Measurements from ENCODE around the gene AAGAB. TPM values are rescaled to one million over a fixed set of nuclear protein-coding genes. Genes with fewer than 3 reads are reported as not detected.

Gene AAGAB
- total RNA-seq, 1 experiment from 2014 or later: 59.1 TPM

DNA sequence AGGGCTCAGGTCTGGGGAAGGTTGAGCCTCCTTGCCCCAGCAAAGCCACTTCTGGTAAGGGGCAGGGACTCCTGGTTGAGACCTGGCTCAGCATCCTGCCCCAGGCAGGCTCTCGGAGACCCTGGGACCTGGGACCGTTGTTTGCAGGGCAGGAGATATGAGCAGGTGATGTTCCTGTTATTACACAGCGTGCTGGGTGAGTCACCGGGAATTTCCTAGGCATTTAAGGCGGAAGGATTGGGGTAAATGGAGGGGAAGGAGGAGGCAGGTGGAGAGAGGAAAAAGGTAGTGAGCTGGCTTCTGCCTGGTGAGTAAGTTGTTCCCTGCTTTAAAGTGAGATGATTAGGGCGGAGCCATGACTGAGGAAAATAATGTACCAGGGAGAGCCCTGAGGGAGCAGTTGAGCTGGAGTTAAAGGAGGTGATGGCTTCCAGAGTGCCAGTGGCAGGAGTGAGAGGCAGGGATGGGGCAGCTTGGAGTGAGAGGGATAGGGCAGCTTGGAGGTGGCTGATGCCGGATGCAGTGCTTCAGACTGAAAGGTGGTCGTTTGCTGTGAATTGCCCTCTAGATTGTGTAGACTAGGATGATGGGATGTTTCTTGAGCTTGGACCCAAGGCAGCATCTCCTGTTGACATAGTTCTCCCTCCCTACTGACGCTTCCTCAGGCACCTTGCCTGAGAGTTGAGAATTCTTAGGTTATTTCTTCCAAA, 79.4 kb downstream of the AAGAB start:
- no peak overlapping the region for H3K27ac ChIP-seq
- no peaks in the 10 kb centered on the region for H3K27me3 ChIP-seq (replicated peaks)
- peaks cover 47% of the 10 kb centered on the region for H3K4me1 ChIP-seq (replicated peaks)
- no peak for DNase-seq (ENCODE audit: low read depth in 1 of 2, low spot score in 2 of 2)
- no peak overlapping the region for H3K4me3 ChIP-seq
- H3K36me3 ChIP-seq: peaks cover 83% of the 10 kb centered on the region
- no peaks in the 10 kb centered on the region for H3K9me3 ChIP-seq (replicated peaks)

DNA sequence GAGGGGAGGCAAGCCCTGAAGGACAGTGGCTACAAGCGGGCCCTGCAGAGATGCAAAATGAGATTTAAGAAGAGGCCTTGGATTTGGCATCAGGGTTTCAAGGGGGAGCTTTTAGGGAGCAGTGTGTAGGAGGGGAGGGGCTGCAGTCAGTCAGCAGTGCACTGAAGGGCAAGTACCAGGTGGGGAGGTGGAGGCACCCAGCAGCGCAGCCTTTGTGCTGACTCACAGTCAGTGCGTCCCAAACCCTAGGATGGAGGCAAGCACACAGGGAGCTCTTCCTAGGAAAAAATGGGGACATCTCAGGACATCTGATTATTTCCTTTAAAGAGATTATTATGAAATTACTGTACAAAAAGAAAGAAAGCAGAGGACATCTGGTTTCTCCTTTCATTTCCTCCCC, 80.0 kb downstream of the AAGAB start:
- no peak overlapping the region for H3K27ac ChIP-seq
- H3K4me3 ChIP-seq: no peak overlapping the region
- no peak for DNase-seq (ENCODE audit: low read depth in 1 of 2, low spot score in 2 of 2)
- H3K9me3 ChIP-seq (replicated peaks): no peaks in the 10 kb centered on the region
- peaks cover 41% of the 10 kb centered on the region for H3K4me1 ChIP-seq (replicated peaks)
- no peaks in the 10 kb centered on the region for H3K27me3 ChIP-seq (replicated peaks)
- peaks cover 82% of the 10 kb centered on the region for H3K36me3 ChIP-seq

DNA sequence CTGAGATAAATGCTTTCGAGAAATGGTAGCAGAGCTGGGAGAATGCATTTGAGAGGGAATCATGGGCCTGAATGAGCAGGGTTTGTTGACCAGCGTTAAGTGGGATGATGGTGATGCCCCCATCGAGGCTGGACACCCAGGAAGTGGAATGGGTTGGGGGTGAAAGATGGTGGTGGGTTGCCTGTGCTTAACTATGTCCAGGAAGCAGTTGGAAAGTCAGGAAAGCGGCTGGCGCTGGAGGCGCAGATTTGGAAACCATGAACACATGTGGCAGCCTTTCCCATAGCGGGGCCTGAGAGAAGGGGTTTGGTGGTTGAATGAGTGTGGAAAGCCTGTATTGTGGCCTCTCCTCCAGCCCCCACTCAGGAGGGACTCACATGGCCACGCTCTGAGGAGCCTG, 80.7 kb downstream of the AAGAB start:
- peaks cover 35% of the 10 kb centered on the region for H3K4me1 ChIP-seq (replicated peaks)
- no peaks in the 10 kb centered on the region for H3K27me3 ChIP-seq (replicated peaks)
- no peak overlapping the region for H3K4me3 ChIP-seq
- H3K9me3 ChIP-seq (replicated peaks): no peaks in the 10 kb centered on the region
- peaks cover 81% of the 10 kb centered on the region for H3K36me3 ChIP-seq
- no peak for DNase-seq (ENCODE audit: low read depth in 1 of 2, low spot score in 2 of 2)
- no peak overlapping the region for H3K27ac ChIP-seq

DNA sequence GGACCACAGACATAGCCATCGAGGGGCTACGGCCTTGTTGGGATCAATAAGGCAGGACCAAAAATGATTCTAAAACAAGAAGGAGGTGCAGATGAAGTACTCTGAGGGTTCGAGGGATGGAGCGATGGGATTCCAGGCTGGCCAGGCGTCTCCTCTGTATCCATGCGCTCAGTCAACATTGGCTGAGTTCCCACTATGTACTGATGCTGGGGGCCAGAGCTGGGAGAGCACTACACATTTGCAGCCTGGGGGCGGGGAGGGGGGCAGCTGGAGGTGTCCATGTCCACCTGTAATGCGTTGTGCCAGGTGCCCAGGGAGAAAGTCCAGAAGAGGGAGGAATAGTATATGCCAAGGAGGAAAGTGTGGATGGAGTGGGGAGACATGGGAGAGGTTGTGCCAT, 81.5 kb downstream of the AAGAB start:
- peaks cover 88% of the 10 kb centered on the region for H3K36me3 ChIP-seq
- no peaks in the 10 kb centered on the region for H3K27me3 ChIP-seq (replicated peaks)
- peaks cover 27% of the 10 kb centered on the region for H3K4me1 ChIP-seq (replicated peaks)

DNA sequence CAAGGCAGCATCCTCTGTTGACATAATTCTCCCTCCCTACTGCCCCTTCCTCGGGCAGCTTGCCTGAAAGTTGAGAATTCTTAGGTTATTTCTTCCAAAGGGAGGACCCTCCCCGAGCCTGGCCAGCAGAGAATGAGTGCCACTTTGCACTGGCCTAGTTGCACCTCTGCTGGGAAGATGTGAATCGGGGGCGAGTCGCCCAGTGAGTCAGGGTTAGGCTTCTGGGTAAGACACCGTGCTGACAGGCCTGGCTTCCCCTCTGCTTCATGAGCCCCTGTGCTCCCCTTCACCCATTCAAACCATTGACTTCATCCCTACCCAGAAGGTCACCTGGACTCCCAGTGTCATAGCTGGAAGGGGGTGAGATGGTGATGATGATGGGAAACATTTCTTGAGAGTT, 82.3 kb downstream of the AAGAB start:
- Histone ChIP-seq H3K4me1 (replicated peaks) (peaks cover 19% of the 10 kb centered on the region), H3K4me3 (no peak overlapping the region), H3K36me3 (peaks cover 94% of the 10 kb centered on the region), H3K9me3 (replicated peaks) (no peaks in the 10 kb centered on the region), H3K27me3 (replicated peaks) (no peaks in the 10 kb centered on the region), H3K27ac (no peak overlapping the region)
- no peak for DNase-seq (ENCODE audit: low read depth in 1 of 2, low spot score in 2 of 2)

More for the DNA sequence above, 81.5 kb downstream of the AAGAB start:
- Histone ChIP-seq H3K4me3 (no peak overlapping the region), H3K27ac (no peak overlapping the region), H3K9me3 (replicated peaks) (no peaks in the 10 kb centered on the region)
- no peak for DNase-seq (ENCODE audit: low read depth in 1 of 2, low spot score in 2 of 2)

DNA sequence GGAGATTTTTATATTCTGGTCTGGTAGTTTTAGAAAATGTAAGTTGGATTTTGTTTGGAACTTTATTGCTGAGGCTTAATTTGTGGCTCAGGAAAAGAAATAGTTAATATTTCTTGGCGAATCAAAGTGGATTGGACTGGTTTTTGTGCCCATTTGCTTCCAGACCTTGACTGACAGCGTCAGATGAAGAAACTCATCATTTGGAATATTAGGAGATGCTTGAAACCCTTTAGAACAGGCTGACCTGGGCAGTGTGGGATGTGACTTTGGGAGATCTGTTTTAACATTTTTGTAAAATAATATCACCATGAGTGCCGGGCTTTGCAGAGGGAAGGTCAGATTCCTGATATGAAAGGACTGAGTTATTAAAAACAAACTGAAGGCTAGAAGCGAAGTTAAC, 83.0 kb downstream of the AAGAB start:
- H3K27ac ChIP-seq: no peak overlapping the region
- no peaks in the 10 kb centered on the region for H3K27me3 ChIP-seq (replicated peaks)
- DNase-seq (ENCODE audit: low read depth in 1 of 2, low spot score in 2 of 2): no peak
- peaks cover 95% of the 10 kb centered on the region for H3K36me3 ChIP-seq
- no peak overlapping the region for H3K4me3 ChIP-seq
- H3K9me3 ChIP-seq (replicated peaks): no peaks in the 10 kb centered on the region
- H3K4me1 ChIP-seq (replicated peaks): peaks cover 14% of the 10 kb centered on the region

DNA sequence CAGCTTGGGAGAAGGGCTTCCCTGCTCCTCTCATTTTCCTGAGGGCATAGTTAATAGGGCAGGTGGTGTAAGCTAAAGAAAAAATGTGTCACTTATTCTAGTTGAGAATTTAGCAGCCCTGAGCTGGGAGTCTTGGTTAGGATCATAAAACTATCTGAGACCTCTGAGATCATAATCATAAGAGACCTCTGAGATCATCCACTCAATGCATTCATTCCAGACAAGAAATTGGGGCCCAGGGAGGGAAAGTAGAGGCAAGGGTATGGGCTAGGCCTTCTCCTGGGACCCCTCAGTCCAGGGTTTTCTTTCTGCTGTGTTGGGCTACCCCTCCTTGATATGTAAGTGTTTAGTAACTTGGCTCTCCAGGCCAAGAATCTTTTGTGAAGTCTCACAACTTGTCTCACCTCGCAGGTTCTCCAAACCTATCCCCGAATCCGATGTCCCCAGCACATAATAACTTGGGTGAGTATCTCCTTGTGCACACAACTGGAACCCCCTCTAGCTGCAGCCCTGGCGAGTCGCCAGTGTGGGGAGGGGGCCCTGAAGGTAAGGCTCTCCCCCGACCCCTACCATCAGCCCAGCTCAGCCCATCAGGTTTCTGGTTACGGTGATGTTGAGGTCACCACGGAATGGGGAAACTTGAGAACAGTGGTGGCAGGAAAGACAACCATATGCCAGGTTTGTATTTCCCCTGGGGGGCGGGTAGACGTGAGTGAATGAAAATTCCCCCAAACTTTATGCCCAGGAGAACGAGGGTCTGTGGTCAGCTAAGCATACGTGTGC, 84.1 kb downstream of the AAGAB start:
- Histone ChIP-seq H3K4me3 (no peak overlapping the region), H3K9me3 (replicated peaks) (no peaks in the 10 kb centered on the region), H3K27me3 (replicated peaks) (no peaks in the 10 kb centered on the region), H3K4me1 (replicated peaks) (peaks cover 10% of the 10 kb centered on the region), H3K36me3 (peaks cover 95% of the 10 kb centered on the region), H3K27ac (no peak overlapping the region)
- DNase-seq (ENCODE audit: low read depth in 1 of 2, low spot score in 2 of 2): no peak

DNA sequence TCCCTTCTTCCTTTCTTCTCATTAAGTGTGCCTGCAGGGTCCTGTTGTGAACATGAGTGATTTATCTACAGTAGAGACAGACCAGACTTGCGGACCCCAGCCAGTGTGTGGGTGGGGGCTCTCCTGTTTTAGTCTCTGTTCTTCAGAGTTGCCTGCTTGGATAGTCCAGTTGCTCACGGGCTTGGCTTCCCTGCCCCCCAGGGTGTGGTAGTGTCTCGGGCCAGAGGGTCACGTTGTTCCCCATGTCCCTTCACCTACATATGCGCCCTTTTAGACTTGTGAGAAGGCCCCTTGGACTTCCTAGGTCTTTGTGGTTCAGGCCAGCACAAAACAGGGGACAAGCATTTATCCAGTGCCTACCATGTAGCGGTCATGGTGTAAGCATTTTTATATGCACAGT, 85.8 kb downstream of the AAGAB start:
- Histone ChIP-seq H3K27ac (no peak overlapping the region), H3K27me3 (replicated peaks) (no peaks in the 10 kb centered on the region), H3K4me1 (replicated peaks) (no peaks in the 10 kb centered on the region), H3K9me3 (replicated peaks) (no peaks in the 10 kb centered on the region), H3K36me3 (peaks cover 90% of the 10 kb centered on the region), H3K4me3 (no peak overlapping the region)
- no peak for DNase-seq (ENCODE audit: low read depth in 1 of 2, low spot score in 2 of 2)

DNA sequence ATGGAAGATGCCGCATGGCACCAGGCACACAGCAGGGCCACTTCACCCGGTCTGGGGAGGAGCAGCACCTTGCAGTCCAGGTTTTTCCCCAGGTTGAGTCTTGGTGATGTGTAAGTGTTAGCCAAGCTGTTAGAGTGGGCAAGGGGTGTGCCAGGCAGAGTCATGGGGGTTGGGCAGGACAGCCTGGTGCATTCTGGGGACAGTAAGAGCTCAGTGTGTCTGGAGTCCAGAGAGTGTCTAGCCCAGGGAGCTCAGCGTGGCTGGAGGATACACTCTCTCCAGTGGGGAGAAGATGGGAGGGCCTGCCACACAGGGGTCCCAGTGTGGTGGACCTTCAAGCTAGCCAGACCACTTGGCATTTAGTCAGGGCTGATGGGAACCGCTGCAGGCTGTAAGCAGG, 87.4 kb downstream of the AAGAB start:
- H3K4me3 ChIP-seq: no peak overlapping the region
- no peaks in the 10 kb centered on the region for H3K4me1 ChIP-seq (replicated peaks)
- H3K27me3 ChIP-seq (replicated peaks): no peaks in the 10 kb centered on the region
- H3K9me3 ChIP-seq (replicated peaks): no peaks in the 10 kb centered on the region
- peaks cover 79% of the 10 kb centered on the region for H3K36me3 ChIP-seq
- DNase-seq (ENCODE audit: low read depth in 1 of 2, low spot score in 2 of 2): no peak
- H3K27ac ChIP-seq: no peak overlapping the region

DNA sequence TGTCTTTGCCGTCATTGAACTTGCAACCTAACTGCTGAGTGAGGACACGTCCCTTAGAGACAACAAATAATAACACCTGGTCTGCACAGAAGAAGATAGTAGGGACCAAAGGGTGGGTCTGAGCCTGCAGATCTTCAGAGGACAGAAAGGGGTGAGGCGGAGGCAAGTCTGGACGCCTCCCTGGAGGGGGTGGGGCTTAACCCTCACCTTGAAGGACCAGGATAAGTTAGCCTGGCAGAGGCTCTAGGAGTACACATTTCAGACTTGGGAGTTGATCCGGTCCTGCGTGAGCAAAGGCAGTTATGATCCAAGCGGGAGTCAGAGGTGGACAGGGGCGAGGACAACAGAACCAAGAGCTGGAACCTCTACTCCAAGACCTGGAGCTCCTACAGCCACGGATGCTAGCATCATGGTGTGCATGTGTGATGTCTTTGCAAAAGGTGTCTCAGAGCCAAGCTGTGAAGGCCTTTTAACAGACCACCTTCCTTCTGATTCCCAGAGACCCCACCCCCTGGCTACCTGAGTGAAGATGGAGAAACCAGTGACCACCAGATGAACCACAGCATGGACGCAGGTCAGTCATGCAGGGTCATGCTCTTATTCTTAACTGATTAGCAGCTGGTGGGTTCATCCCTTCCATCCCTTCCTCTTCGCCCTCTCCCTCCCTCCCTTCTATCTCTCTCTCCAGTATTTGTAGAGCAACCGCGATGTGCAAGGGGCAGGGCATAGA, 88.0 kb downstream of the AAGAB start:
- Histone ChIP-seq H3K4me1 (replicated peaks) (no peaks in the 10 kb centered on the region), H3K27me3 (replicated peaks) (no peaks in the 10 kb centered on the region), H3K4me3 (no peak overlapping the region), H3K36me3 (peaks cover 73% of the 10 kb centered on the region), H3K27ac (no peak overlapping the region), H3K9me3 (replicated peaks) (no peaks in the 10 kb centered on the region)
- DNase-seq (ENCODE audit: low read depth in 1 of 2, low spot score in 2 of 2): no peak

DNA sequence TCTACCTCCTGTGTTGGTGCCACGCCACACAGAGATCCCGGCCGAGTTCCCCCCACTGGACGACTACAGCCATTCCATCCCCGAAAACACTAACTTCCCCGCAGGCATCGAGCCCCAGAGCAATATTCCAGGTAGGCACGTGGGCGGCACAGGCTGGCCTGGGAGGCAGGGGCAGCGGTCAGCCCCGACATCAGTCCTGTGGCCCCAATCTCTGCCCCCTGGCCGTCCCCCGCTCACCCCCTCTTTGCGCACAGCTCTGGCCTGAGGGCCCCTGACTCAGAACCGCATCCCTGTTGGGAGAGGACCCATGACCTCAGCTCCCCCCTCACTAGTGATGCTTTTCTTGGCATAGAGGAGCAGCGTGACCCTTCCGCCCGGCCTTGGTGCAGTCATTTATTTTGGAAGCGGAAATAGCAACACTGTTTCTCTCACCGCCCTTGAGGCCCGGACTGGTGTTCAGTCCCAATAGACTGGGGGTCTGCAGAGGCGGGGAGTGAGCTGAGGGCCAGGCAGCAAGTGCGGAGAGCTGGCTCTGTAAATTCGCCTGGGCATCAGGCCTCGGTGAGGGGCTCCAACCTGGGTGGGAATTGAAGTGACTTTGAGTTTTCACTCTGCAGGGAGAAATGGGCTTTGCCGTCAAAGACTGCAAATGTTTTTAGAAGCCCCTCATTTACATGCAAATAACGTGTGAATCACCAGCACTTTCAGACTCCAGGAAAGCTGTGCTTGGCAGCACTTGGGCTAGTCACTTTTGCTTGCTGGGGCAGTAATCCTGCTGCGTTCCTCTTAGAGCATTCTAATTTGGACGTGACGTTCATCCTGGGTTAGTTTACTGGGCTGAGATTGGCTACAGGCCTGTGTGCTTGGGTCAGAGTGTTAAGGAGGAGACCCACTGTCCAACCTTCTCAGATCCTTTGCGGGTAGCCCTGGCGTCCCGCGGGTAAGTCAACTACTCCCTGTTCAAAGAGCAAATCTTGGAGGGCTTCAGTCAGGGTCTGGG, 88.9 kb downstream of the AAGAB start:
- no peak overlapping the region for H3K27ac ChIP-seq
- H3K36me3 ChIP-seq: peaks cover 64% of the 10 kb centered on the region
- no peaks in the 10 kb centered on the region for H3K4me1 ChIP-seq (replicated peaks)

DNA sequence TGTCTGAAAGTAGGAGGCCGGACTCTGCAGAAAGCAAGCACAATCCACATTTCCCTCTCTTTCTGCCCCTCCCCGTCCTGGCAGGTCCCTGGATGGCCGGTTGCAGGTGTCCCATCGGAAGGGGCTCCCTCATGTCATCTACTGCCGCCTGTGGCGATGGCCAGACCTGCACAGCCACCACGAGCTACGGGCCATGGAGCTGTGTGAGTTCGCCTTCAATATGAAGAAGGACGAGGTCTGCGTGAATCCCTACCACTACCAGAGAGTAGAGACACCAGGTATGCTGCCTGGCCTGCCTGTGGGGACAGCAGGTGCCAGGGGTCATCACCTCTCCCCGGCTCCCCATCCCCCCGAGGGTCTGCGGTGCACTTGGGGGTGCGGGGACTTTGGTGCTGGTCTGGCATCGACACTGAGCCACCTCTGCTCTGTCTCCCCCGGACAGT, 89.6 kb downstream of the AAGAB start:
- Histone ChIP-seq H3K4me1 (replicated peaks) (no peaks in the 10 kb centered on the region), H3K27ac (no peak overlapping the region), H3K36me3 (peaks cover 56% of the 10 kb centered on the region), H3K9me3 (replicated peaks) (no peaks in the 10 kb centered on the region), H3K4me3 (no peak overlapping the region), H3K27me3 (replicated peaks) (no peaks in the 10 kb centered on the region)
- DNase-seq (ENCODE audit: low read depth in 1 of 2, low spot score in 2 of 2): no peak

More for the DNA sequence above, 88.9 kb downstream of the AAGAB start:
- H3K4me3 ChIP-seq: no peak overlapping the region
- DNase-seq (ENCODE audit: low read depth in 1 of 2, low spot score in 2 of 2): no peak
- H3K27me3 ChIP-seq (replicated peaks): no peaks in the 10 kb centered on the region
- no peaks in the 10 kb centered on the region for H3K9me3 ChIP-seq (replicated peaks)

DNA sequence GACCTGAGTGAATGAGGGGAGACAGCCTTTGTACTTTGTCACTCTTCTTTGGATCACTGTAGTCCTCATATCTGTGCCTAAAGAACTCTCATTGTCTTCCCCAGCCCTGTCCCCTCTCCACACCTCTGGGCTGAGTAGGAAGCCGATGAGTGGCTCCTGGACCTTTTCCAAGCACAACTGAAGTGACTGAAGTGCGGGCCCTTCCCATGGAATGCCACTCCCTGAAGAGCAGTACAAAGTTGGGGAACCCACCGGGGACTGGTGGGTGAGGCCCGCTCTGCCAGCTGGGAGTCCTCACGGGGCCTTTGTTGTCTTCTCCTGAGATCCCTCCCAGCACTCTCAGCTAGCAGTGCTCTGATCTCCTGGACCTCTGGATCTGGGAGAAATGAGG, 90.1 kb downstream of the AAGAB start:
- Histone ChIP-seq H3K4me1 (replicated peaks) (no peaks in the 10 kb centered on the region), H3K9me3 (replicated peaks) (no peaks in the 10 kb centered on the region), H3K27ac (no peak overlapping the region), H3K4me3 (no peak overlapping the region), H3K27me3 (replicated peaks) (no peaks in the 10 kb centered on the region), H3K36me3 (peaks cover 54% of the 10 kb centered on the region)
- DNase-seq (ENCODE audit: low read depth in 1 of 2, low spot score in 2 of 2): no peak

Data from SJSA1 (cell line).